ENCODE measurements around the gene AGR2.

The AGR2 gene

DNA sequence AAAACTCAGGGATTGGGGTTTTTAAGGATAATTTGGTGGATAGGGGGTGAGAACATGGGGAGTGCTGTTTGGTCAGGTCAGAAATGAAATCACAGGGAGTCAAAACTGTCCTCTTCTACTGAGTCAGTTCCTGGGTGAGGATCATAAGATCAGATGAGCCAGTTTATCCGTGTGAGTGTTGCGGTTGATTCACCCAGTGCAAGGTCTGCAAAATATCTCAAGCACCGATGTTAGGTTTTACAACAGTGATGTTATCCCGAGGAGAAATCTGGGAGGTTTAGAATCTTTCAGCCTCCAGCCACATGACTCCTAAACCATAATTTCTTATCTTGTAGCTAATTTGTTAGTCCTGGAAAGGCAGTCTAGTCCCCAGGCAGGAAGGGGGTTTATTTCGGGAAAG lies 31.7 kb upstream of the AGR2 start:
- in situ Hi-C loops (cut with MboI; ENCODE audit: low sequenced_read_pairs, unreplicated experiment), result no loop called here
- DNase-seq (ENCODE audit: low spot score), result no peak
- TF ChIP-seq, protein P1, sequence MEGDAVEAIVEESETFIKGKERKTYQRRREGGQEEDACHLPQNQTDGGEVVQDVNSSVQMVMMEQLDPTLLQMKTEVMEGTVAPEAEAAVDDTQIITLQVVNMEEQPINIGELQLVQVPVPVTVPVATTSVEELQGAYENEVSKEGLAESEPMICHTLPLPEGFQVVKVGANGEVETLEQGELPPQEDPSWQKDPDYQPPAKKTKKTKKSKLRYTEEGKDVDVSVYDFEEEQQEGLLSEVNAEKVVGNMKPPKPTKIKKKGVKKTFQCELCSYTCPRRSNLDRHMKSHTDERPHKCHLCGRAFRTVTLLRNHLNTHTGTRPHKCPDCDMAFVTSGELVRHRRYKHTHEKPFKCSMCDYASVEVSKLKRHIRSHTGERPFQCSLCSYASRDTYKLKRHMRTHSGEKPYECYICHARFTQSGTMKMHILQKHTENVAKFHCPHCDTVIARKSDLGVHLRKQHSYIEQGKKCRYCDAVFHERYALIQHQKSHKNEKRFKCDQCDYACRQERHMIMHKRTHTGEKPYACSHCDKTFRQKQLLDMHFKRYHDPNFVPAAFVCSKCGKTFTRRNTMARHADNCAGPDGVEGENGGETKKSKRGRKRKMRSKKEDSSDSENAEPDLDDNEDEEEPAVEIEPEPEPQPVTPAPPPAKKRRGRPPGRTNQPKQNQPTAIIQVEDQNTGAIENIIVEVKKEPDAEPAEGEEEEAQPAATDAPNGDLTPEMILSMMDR (IDR thresholded peaks at IDR 0.05; ENCODE audit: borderline replicate concordance, control extremely low read depth, extremely low read depth, insufficient read depth, missing control alignments), result no peak

DNA sequence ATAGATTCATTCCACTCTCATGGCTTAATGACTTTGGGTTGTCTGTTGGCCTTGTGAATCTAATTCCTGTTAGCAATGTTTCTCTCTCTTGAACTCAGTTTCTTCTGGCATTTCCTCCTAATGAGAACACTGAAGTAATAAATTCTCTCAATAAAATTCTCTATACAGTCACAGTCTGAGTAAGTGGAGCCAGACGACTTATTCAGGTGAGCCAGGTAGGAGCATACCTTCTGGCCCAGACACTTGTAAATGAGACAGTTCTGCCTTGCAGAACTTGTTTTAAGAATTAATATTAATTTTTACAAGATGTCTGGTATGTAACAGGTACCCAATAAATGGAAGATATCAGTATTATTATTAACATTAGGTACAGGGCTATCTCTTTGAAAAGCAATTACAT lies 28.6 kb upstream of the AGR2 start:
- in situ Hi-C loops (cut with MboI; ENCODE audit: low sequenced_read_pairs, unreplicated experiment), result no loop called here
- TF ChIP-seq, protein P1 (IDR thresholded peaks at IDR 0.05; ENCODE audit: borderline replicate concordance, control extremely low read depth, extremely low read depth, insufficient read depth, missing control alignments), result no peak
- DNase-seq (ENCODE audit: low spot score), result no peak

DNA sequence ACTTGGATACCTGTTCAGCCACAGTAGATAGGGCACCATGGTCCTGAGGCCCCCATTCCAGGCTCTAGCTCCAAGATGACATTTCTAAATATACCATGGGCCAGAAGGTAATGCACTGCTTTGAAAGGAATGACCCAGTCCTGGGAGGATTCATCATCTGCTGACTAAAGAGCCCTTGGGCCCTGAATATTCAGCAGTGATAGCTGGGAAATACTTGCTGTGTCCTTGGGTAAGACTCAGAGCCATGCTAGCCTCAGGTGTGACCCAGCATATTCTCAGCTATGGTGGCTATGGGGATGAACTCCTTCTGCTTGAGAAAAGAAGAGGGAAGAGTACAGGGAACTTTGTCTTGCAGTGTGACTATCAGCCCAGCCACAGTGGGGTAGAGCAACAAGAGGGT lies 21.3 kb upstream of the AGR2 start:
- in situ Hi-C loops (cut with MboI; ENCODE audit: low sequenced_read_pairs, unreplicated experiment), result no loop called here
- TF ChIP-seq, protein P1 (IDR thresholded peaks at IDR 0.05; ENCODE audit: borderline replicate concordance, control extremely low read depth, extremely low read depth, insufficient read depth, missing control alignments), result no peak
- no peak for DNase-seq (ENCODE audit: low spot score)

- in situ Hi-C loops (cut with MboI; ENCODE audit: low sequenced_read_pairs, unreplicated experiment), result no loop called here
- TF ChIP-seq, protein P1 (IDR thresholded peaks at IDR 0.05; ENCODE audit: borderline replicate concordance, control extremely low read depth, extremely low read depth, insufficient read depth, missing control alignments), result no peak
- DNase-seq (ENCODE audit: low spot score), result no peak
Observed at GRCh38 chr7:16822029-16822428, 17.2 kb upstream of the AGR2 start.

- no peak for DNase-seq (ENCODE audit: low spot score)
- TF ChIP-seq, protein P1 (IDR thresholded peaks at IDR 0.05; ENCODE audit: borderline replicate concordance, control extremely low read depth, extremely low read depth, insufficient read depth, missing control alignments), result no peak
- in situ Hi-C loops (cut with MboI; ENCODE audit: low sequenced_read_pairs, unreplicated experiment), result no loop called here
Observed at GRCh38 chr7:16818732-16819131, 13.9 kb upstream of the AGR2 start.

GRCh38 chr7:16817536-16817935 lies 12.7 kb upstream of the AGR2 start:
- in situ Hi-C loops (cut with MboI; ENCODE audit: low sequenced_read_pairs, unreplicated experiment), result no loop called here
- TF ChIP-seq, protein P1 (IDR thresholded peaks at IDR 0.05; ENCODE audit: borderline replicate concordance, control extremely low read depth, extremely low read depth, insufficient read depth, missing control alignments), result no peak
- DNase-seq (ENCODE audit: low spot score), result no peak

DNA sequence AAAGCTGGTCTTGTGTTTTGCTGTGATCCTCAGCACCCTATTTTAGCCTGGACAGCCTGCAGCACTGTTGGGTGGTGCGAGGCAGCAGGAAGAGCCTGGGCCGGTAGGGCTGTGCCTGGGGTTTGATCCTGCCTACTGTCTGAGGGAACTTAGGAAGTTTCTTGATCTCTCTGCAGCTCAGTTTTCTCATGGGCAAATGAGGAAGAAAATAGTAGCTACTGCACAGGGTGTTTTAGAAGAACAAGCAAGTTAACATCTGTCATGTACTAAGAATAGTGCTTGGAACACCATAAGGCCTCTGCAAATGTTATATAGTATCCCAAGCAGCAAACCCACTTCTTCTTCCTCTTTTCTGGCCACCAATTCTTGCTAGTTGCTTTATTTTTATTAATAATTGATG lies 12.0 kb upstream of the AGR2 start:
- in situ Hi-C loops (cut with MboI; ENCODE audit: low sequenced_read_pairs, unreplicated experiment), result no loop called here
- no peak for DNase-seq (ENCODE audit: low spot score)
- TF ChIP-seq, protein P1 (IDR thresholded peaks at IDR 0.05; ENCODE audit: borderline replicate concordance, control extremely low read depth, extremely low read depth, insufficient read depth, missing control alignments), result no peak
